Osteoblast (primary cell): Measurements from ENCODE around the gene MACROH2A2. TPM values are rescaled to one million over a fixed set of nuclear protein-coding genes. Genes with fewer than 3 reads are reported as not detected.
"Not testable (repeated sequence)": the region's sequence is repeated elsewhere in the genome, so short reads cannot be mapped to it uniquely, and the experiment has no call there.

ENCODE experiments used
- DNase-seq: peaks from one replicate; pipeline ENCODE4 v3.0.0; 2011; ENCODE audit warnings: low spot score, mixed read lengths; ENCODE audit not compliant: insufficient read length; ENCODE audit errors: missing footprints
- H2AFZ ChIP-seq: 2 replicates; pipeline ENCODE4 v1.6.0; 2011; ENCODE audit warnings: mild to moderate bottlenecking, low read length
- H3K27ac ChIP-seq: 2 replicates; pipeline ENCODE4 v1.5.1; 2011; ENCODE audit warnings: mild to moderate bottlenecking, low read depth, low read length, moderate library complexity
- H3K27me3 ChIP-seq: 2 replicates; pipeline ENCODE4 v1.6.0; 2012; ENCODE audit warnings: mild to moderate bottlenecking, control low read depth, inconsistent platforms, low read length, moderate library complexity; ENCODE audit not compliant: insufficient read depth
- H3K36me3 ChIP-seq: 2 replicates; pipeline ENCODE4 v1.5.1; 2011; ENCODE audit warnings: mild to moderate bottlenecking, low read length, control low read depth, moderate library complexity; ENCODE audit not compliant: insufficient read depth
- H3K4me1 ChIP-seq: 2 replicates; pipeline ENCODE4 v1.5.1; 2011; ENCODE audit warnings: mild to moderate bottlenecking, low read length, control low read depth, moderate library complexity; ENCODE audit not compliant: insufficient read depth
- H3K4me2 ChIP-seq: 2 replicates; pipeline ENCODE4 v1.6.0; 2011; ENCODE audit warnings: mild to moderate bottlenecking, low read length; ENCODE audit not compliant: insufficient read depth
- H3K4me3 ChIP-seq: fragments of 200-600 bp; sonication (generic); 3 replicates; pipeline ENCODE4 v1.5.1; 2012; ENCODE audit warnings: mild to moderate bottlenecking, low read length, inconsistent platforms; ENCODE audit not compliant: insufficient read depth
- H3K79me2 ChIP-seq: 2 replicates; pipeline ENCODE4 v1.6.0; 2012; ENCODE audit warnings: mild to moderate bottlenecking, low read length, control low read depth, inconsistent platforms; ENCODE audit not compliant: insufficient read depth
- H3K9me3 ChIP-seq: 2 replicates; pipeline ENCODE4 v1.5.1; 2011; ENCODE audit warnings: low read depth, low read length, control low read depth
- H4K20me1 ChIP-seq: 2 replicates; pipeline ENCODE4 v1.6.0; 2012; ENCODE audit warnings: mild to moderate bottlenecking, low read length, control low read depth; ENCODE audit not compliant: insufficient read depth
- CTCF ChIP-seq: IDR thresholded peaks from 2 replicates; pipeline ENCODE4 v1.5.1; 2011; ENCODE audit warnings: mild to moderate bottlenecking, low read depth, low read length, moderate library complexity; ENCODE audit errors: extremely low read depth
- total RNA-seq: library from RNA; depleted of rRNA; stranded (reverse); fragments of >200 nt; gene quantifications from 2 replicates; pipeline ENCODE4 v1.2.3, GENCODE V29; 2012

MACROH2A2 gene
- total RNA-seq, 1 donor: 13.8 TPM

GRCh38 chr10:70034232-70034631, 18.4 kb upstream of the MACROH2A2 start:
- H3K36me3 ChIP-seq: no peaks in the 10 kb centered on the region
- H3K9me3 ChIP-seq: peaks cover 3% of the 10 kb centered on the region
- peaks cover 20% of the 10 kb centered on the region for H3K27me3 ChIP-seq
- H3K79me2 ChIP-seq: no peaks in the 10 kb centered on the region
- H3K4me3 ChIP-seq: no peak overlapping the region
- no peaks in the 10 kb centered on the region for H4K20me1 ChIP-seq
- no peaks in the 10 kb centered on the region for H3K4me1 ChIP-seq
- no peak overlapping the region for H3K27ac ChIP-seq
- H2AFZ ChIP-seq: no peak overlapping the region
- TF ChIP-seq CTCF: no peak
- no peak for DNase-seq
- no peak overlapping the region for H3K4me2 ChIP-seq

- no peaks in the 10 kb centered on the region for H4K20me1 ChIP-seq
- no peak overlapping the region for H3K4me2 ChIP-seq
- H2AFZ ChIP-seq: no peak overlapping the region
- H3K27ac ChIP-seq: no peak overlapping the region
- no peaks in the 10 kb centered on the region for H3K79me2 ChIP-seq
- no peak overlapping the region for H3K4me3 ChIP-seq
- no peaks in the 10 kb centered on the region for H3K4me1 ChIP-seq
- no peak for TF ChIP-seq CTCF
- H3K9me3 ChIP-seq: peaks cover 3% of the 10 kb centered on the region
- no peaks in the 10 kb centered on the region for H3K36me3 ChIP-seq
- DNase-seq: no peak
- peaks cover 22% of the 10 kb centered on the region for H3K27me3 ChIP-seq
These were observed 17.1 kb upstream of the MACROH2A2 start for GRCh38 chr10:70035531-70035930.

GRCh38 chr10:70038923-70039322, 13.7 kb upstream of the MACROH2A2 start:
- Histone ChIP-seq H3K27ac (no peak overlapping the region), H2AFZ (no peak overlapping the region), H3K79me2 (no peaks in the 10 kb centered on the region)

GRCh38 chr10:70041016-70041415, 11.6 kb upstream of the MACROH2A2 start:
- Histone ChIP-seq H3K4me3 (no peak overlapping the region), H3K27ac (no peak overlapping the region), H3K4me2 (no peak overlapping the region), H3K36me3 (no peaks in the 10 kb centered on the region), H3K27me3 (peaks cover 14% of the 10 kb centered on the region), H3K9me3 (peaks cover 3% of the 10 kb centered on the region), H3K79me2 (no peaks in the 10 kb centered on the region), H3K4me1 (no peaks in the 10 kb centered on the region), H4K20me1 (no peaks in the 10 kb centered on the region), H2AFZ (no peak overlapping the region)
- TF ChIP-seq CTCF: no peak
- no peak for DNase-seq

More at GRCh38 chr10:70038923-70039322, 13.7 kb upstream of the MACROH2A2 start:
- H3K9me3 ChIP-seq: peaks cover 3% of the 10 kb centered on the region
- no peak overlapping the region for H3K4me2 ChIP-seq
- H3K36me3 ChIP-seq: no peaks in the 10 kb centered on the region
- H3K4me3 ChIP-seq: no peak overlapping the region
- no peaks in the 10 kb centered on the region for H3K4me1 ChIP-seq
- H4K20me1 ChIP-seq: no peaks in the 10 kb centered on the region
- no peak for TF ChIP-seq CTCF
- H3K27me3 ChIP-seq: peaks cover 22% of the 10 kb centered on the region
- no peak for DNase-seq

- not testable (repeated sequence) for H3K36me3 ChIP-seq, DNase-seq, H4K20me1 ChIP-seq, H3K4me1 ChIP-seq, H3K79me2 ChIP-seq, H3K4me2 ChIP-seq, H2AFZ ChIP-seq, H3K9me3 ChIP-seq, H3K27ac ChIP-seq, H3K4me3 ChIP-seq
- H3K27me3 ChIP-seq: peaks cover 11% of the 10 kb centered on the region
These were observed 10.9 kb upstream of the MACROH2A2 start for GRCh38 chr10:70041739-70042138.

GRCh38 chr10:70047066-70047465, 5.6 kb upstream of the MACROH2A2 start:
- not testable (repeated sequence) for H3K9me3 ChIP-seq

More at GRCh38 chr10:70047066-70047465, 5.6 kb upstream of the MACROH2A2 start:
- H2AFZ ChIP-seq, H3K36me3 ChIP-seq, H3K4me3 ChIP-seq, H3K79me2 ChIP-seq, H3K4me2 ChIP-seq, DNase-seq, H3K27ac ChIP-seq, H4K20me1 ChIP-seq, H3K4me1 ChIP-seq: not testable (repeated sequence)
- peaks cover 22% of the 10 kb centered on the region for H3K27me3 ChIP-seq
